ENCODE data around the gene RHOD.

The RHOD gene

DNA sequence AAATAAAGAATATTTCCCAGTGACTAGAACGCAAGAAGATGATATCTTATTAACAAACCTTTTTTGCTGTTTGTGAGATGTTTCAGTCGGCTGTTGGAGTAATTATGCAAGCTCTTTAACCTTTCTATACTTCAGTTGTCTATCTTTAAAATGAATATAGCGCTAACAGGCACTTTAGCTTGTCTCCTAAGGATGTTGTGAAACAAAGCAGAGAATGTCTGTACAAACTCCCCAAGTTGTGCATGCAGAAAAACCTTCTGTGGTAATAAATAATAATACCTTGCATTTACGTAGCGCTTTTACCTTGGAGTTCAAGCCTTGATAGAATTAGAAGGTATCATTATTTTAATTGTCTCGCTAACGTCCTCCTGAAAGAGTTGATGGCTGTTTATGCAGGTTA lies 60.5 kb downstream of the RHOD start:
- no peak for DNase-seq (ENCODE audit: low read depth, low spot score)

DNA sequence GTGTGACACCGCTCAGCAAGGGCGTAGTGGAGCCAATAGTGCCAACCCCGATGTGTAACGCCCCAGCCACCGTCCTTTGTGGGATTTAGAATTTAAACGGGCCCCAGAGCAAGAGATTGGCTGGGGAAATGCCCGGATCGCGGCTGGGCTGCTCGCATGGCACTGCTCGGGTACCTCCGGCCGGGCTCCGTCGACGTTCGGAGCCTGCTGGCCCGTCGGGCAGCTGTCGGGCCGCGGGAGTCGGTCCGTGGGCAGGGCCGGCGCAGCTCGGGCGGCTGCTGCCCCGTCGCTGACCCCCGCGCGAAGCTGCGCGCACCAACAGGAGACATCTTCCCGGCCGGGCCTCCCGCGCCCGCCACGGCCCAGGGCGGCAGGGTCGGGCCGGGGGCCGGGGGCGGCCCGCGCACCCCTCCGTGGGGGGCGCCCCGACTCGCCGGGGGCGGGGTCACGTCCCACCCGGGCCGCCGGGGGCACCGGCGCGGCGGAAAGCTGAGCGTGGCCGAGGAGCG lies 61.1 kb downstream of the RHOD start:
- DNase-seq (ENCODE audit: low read depth, low spot score), result no peak

DNA sequence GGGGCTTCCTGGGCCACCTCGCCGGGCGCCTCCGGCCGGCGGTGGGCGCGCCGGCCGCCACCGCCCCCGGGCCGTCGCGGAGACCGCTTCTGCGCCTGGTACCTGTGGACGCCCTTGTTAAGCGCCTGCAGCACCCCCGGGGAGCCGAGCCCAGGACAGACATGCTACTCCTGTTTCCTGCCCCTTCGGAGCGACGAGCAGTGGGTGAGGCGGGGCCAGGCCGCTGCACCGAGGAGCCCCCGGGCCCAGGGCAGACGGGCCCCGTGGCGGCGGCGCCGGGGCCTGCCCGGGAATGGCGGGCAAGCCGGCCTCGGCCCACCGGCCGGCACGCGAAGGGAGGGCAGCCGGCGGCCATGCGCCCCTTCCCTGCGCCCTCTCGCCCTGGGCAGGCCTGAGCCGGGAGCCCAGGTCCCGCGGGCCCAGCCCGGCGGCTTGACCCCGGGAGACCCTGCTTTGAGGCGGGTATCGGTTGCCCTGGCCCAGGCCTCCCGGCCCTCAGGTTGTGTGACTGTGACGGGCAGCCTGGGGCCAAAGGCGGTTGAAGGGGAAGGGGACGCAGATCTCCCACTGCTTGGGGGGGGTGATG lies 61.6 kb downstream of the RHOD start:
- peak; percentile 11 for DNase-seq (ENCODE audit: low read depth, low spot score)

DNA sequence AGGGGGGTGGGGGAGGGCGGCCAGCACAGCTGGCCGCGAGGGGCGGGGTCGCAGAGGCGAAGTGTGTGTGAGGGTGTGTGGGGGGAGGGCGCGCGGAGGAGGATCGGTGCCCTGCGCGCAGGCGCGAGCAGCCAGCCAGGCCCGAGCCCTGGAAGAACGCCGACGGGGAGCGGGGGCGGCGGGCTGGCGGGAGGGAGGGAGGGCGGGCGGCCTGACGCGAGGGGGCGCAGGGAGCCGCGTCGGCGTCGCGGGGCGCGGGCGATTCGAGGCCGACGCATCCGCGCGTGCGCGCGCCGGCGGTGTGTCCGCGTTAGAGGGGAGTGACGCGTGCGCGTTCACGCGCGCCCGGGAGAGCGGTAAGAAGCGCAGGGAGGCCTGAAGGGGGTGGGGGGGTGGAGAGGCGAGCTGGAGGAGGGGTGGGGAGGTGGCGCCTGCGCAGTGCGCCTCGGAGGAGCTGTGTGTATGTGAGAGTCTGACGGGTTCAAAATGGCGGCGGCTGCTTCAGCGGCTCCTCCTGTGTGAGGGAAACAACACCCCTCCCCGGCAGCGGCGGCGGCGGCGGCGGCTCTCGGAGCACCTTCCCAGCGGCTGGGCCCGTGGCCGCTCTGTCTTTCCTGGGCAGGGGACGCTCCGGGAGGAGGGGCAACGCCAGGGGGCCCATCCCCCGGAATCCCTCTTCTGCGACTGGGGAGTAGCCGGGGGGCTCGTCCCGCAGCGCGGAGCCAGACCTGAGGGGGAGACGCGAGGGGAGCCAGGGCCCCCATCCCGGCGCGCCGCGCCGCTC lies 62.3 kb downstream of the RHOD start, which contains the start of gene KDM2A:
Gene KDM2A (plus strand): TSS at position 463 of the 784 bp plus-strand sequence. CDS start 2,054 bp downstream, outside the sequence.
- DNase-seq (ENCODE audit: low read depth, low spot score), result peak; percentile 97

DNA sequence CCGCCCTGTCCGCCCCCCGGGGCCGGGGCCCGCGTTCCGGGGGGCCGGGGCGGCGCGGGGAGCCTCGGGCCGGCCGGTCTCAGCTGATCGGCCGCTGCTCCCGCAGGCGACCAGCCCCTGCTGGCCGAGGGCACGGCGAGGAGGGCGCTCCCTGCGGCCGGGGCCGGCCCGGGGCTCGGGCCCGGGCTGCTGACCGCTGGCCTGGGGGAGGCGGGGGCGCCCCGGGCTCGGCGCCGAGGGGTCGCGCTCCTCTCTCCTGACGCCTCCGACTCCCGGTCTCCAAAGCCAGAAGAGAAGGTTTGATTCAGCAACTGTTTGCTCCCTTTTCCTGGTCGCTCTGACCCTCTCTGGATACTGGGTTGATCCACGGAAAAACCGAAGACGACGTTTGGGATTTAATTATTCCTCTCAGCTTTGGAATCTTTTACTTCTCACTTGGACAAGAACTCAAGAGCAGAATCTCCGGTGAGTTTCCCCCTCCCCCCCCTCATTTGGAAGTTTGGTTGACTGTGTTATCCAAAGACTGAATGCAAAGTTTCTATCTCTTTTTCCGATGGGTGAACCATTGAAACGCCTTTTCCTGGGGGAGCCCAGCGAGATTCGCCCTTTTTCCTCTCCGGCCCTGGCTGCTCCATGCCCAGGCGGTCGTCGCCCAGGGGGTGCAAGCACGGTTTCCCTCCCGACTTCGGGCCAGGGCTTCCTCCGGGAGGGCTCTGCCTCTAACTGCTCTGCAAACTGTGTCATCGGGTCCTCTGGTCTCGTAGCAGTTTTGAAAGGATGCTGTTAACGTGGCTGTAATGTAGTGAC lies 63.1 kb downstream of the RHOD start:
- no peak for DNase-seq (ENCODE audit: low read depth, low spot score)

DNA sequence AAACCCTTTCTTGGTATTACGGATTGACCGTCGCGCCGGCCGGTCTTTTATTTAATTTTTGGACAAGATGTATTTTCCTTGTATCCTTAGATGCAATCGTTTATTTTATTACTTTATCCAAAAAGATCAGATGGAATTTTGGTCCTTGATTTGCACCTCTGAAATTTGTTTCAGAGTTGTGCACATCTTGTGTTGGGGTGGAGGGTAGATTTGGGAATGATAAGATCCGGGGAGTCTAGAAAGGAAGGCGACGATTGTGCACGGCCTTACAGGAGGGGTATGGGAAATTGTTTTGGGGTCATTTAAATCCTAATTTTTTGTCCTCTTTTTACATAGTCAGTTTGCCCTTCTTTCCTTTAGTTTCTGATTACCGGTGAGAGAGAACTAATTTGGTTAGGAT lies 63.8 kb downstream of the RHOD start:
- DNase-seq (ENCODE audit: low read depth, low spot score), result no peak

DNA sequence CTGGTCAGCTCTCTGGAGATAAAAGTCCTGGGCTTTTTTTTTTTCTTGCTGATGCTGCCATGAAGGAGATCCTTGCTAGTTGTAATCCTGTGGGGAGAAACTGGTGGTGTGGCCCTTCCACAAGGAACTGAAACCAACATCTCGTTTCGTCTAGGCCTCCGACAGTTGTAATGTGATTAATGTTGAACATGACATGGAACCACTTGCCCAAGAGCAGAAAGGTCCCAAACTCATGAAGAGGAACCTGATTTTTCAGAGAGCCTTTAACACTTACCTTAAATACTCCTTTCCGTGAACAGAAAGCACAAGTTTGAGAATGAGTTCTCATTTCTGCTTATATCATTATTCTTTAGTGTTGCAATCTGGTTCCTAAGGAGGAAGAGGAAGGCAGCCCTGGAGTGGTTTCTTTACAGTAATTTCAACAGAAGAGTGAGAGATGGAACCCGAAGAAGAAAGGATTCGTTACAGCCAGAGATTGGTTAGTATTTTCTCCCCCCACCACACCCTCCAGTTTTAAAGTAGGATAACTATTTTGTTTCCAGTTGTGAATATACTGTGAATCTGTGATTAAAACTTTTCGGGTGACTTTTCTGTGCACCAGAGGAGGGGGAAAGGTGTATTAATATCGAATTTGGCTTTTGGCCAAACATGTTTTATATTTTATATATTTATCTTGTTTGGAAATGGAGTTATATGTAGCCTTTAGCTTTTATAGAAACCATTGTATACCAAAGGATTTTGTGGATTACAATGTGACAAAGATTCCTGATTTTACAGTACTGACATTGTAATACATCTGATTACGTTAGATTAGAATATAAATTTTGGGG lies 64.4 kb downstream of the RHOD start:
- DNase-seq (ENCODE audit: low read depth, low spot score), result no peak
